DMS114 treated with DMSO at 0.1 percent for 48 hours (cell line): Measurements from ENCODE around the gene DOCK10.

Experiments
- DNase-seq: peaks from one replicate; lab custom pipeline; 2025; ENCODE audit not compliant: unreplicated experiment; lab: John Stamatoyannopoulos, UW

The DOCK10 gene

DNA sequence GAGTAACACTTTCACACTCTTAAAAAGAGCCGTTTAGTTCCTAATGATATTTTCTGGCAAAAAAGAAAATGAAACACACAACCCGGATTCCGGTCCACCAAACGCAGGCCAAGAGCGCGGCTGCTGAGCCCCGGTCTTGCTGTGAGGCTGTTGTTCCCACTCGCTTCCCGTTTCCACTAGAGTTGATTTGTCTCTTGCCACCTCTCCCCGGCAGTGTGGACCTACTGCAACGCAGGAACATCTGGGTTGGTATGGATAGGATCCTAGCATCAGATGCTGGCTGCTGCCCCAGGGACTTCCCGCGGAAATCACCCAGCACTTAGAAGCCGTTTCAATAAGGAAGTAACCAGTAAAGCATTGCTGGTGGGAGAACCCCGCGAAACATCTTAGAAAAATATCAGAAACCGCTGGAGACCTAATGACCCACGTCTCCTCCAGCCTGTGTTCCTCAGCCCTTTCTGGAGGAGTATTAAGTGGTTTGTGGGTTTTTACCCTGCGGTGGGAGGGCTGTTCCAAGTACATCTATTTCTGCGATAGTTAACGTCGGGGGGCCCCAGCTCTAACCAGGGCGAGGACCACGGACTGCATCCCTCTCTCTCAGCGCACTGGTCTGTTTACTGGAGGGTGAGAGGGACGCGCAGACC, 939 bp downstream of the DOCK10 start:
- no peak for DNase-seq

DNA sequence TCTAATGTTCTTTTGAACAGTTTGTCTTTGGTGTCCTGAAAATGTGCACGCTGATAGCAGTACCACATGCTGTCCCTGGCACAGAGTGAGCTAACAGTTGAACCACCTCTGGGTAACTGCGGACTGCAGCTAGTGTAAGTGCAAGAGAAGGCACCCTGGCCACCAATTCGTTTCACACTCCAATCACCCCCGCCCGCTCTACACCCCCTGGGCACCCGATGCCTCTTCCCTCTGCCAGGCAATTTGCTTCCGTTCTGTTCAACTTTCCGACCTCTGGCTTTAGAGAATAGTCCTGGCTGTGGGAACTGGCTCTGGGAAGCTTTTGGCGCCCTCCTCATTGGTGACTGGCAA, 1.4 kb downstream of the DOCK10 start:
- no peak for DNase-seq

- DNase-seq = no peak
Observed at GRCh38 chr2:225040142-225040541, 2.1 kb downstream of the DOCK10 start.

- no peak for DNase-seq
Observed at GRCh38 chr2:225038231-225038523, 4.1 kb downstream of the DOCK10 start.

GRCh38 chr2:225037415-225038230, 4.6 kb downstream of the DOCK10 start:
- no peak for DNase-seq

- no peak for DNase-seq
Observed at GRCh38 chr2:225036431-225036830, 5.8 kb downstream of the DOCK10 start.

DNA sequence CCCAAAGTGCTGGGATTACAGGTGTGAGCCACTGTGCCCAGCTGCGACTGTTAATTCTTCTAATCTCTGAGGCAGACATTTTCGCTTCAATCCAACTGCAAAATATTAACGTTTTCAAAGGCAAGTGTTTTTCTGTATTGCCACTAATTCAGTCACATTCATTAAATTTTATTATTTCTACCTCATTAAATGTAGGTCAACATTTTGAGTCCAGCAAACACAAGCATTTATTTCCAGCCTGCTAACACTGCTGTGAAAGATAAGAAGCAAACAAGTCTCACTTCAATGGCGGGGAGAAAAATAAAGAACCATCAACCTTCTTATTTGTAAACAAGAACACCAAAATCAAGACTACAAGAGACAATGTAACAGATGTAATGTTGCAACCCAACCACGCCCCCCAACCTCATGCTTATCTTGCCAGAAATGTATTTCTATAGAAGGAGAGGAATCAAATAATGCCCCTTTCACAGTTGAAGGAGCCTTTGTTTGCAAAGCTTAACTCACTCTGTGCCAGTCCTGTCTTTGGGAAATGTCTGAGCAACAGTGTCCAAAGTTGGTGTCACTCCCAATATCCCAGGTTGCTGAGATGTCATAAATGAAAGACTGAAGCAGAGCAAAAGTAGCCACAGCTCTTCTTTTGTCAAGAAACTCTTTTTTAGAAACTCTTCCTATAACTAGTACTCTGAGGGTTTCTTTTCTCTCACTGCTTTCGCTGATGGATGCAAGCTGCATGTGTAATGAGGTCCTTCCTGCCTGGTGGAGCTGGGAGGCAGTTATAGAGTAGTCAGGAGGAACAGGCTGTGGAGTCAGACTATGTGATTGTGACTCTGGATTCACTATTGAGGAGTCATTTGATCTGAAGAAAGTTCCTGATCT, 8.6 kb downstream of the DOCK10 start:
- no peak for DNase-seq

- no peak for DNase-seq
Observed at GRCh38 chr2:225032246-225032645, 10.0 kb downstream of the DOCK10 start.

DNA sequence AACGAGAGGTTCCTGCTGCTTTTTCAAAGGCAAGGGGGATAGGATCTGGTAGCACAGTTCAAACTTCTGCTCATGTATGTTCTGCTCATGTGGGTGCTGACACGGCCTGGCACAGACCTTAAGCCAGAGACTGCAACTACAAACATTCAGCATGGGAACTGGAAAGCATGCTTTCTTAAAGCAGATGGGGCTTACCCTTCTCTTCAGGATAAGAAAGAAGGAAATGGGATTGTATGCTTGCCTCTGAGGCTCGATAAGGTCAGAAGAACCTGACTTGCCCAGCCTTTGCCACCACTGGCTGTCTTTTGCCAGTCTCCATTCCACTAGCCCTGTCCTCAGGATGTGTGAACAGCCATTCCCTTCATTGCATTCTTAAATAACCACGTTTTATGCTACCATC, 10.7 kb downstream of the DOCK10 start:
- DNase-seq = no peak

GRCh38 chr2:225030893-225031292, 11.4 kb downstream of the DOCK10 start:
- DNase-seq = no peak

DNA sequence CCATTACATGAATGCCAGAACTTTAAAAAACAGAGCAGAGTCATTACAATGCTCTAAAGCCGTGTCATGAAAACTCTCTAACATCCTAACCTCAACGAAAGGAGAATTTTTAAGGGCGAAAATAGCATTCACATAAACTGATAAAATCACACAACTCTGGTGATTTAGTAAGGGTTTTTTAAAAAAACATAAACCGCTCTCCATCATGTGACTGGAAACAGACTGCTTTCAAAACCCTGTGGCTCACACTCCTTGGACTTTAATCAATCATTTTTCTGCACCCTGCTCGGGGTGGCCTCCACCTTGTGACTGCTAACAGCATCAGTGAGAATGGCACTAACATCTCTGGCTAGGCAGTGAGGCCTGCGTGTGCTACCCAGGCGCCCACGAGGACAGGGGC, 12.1 kb downstream of the DOCK10 start:
- no peak for DNase-seq

DNA sequence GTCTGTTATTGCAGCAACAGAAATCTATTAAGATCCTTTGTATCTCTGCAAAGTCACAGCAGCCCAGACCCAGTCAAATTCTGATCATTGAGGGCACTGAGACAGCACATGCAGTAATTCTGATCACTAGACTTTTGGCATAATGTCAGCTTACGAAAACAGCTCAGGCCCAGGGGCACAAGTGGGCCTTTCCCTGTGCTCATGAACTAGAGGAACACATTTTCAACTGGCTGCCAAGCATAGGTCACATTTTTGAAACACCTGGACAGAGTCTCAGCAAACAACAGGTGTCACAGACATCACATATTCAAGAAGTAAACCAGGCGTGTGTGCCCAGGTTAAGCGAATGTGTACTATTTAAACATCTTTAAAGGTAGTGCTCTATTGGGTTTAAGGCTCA, 13.7 kb downstream of the DOCK10 start:
- no peak for DNase-seq

- no peak for DNase-seq
Observed at GRCh38 chr2:225027061-225027762, 15.1 kb downstream of the DOCK10 start.

- no peak for DNase-seq
Observed at GRCh38 chr2:225025917-225026571, 16.2 kb downstream of the DOCK10 start.

DNA sequence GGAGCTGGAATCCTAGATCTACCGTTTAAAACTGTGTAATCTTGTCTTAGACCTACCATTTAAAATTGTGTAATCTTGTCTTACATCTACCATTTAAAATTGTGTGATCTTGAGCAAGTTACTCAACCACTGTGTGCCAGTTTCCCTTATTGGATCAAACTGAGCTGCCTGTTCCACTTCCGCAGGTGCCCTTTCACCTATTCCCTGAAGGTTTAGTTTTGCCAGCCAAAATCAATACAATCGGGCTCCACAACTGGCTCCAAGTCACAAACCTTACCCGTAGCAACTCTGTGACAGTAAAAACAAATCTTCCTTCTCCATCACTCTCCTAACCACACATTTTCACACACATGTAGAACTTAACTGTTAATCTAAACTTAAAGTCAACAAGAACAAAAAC, 20.1 kb downstream of the DOCK10 start:
- no peak for DNase-seq

GRCh38 chr2:225020168-225020849, 22.0 kb downstream of the DOCK10 start:
- DNase-seq = no peak

DNA sequence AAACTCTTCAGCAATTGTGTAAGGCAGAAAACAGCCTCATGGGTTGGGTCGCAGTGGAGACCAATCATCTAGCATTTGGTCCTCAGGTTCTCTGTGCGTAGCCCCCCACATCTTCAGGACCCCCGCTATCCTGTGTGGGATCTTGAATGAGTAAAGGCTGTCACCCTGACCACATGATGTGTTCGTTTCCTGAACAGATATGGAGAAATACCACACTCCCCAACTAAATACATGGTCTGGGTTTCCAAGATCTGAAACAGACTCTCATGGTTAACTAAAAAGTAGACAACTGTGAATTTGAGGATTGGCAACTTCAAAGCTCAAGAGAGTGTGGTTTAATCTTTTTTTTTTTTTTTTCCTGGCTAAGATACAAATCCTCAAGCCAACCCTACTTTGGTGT, 23.2 kb downstream of the DOCK10 start:
- DNase-seq = no peak

- no peak for DNase-seq
Observed at GRCh38 chr2:225017713-225018112, 24.6 kb downstream of the DOCK10 start.

DNA sequence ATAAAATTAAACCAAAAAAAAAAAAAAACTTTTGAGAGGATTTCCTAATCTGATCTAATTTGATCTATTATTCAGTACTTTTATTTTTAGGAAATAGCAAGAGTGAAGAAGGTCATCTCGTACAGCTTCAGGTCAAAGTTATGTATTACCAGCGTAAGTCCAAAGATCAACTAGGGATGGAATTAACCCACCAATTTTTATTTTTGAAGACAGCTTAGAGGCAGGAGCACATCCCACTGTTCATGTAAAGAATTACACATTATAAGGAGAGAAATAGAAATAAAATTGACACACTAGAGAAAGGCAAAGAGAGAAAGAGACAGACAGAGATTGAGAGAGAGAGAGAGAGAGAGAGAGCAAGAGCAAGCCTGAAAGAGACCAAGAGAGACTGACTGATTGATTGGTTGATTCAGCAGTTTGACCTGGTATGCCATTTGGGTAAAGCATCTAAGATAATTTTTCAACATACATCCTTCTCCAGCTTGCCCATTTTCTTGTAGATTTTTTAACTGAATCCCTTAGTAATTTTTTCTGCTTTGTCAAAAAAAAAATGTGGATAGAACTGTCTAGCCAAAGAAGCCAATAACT, 25.1 kb downstream of the DOCK10 start:
- no peak for DNase-seq
